Osteoblast (primary cell): ENCODE measurements around the gene L3MBTL1. TPM values are rescaled to one million over a fixed set of nuclear protein-coding genes. Genes with fewer than 3 reads are reported as not detected.

Experiments
- DNase-seq: peaks from one replicate; pipeline ENCODE4 v3.0.0; 2011; ENCODE audit warnings: low spot score, mixed read lengths; ENCODE audit not compliant: insufficient read length; ENCODE audit errors: missing footprints
- H2AFZ ChIP-seq: 2 replicates; pipeline ENCODE4 v1.6.0; 2011; ENCODE audit warnings: mild to moderate bottlenecking, low read length
- H3K27ac ChIP-seq: 2 replicates; pipeline ENCODE4 v1.5.1; 2011; ENCODE audit warnings: mild to moderate bottlenecking, low read depth, low read length, moderate library complexity
- H3K27me3 ChIP-seq: 2 replicates; pipeline ENCODE4 v1.6.0; 2012; ENCODE audit warnings: mild to moderate bottlenecking, control low read depth, inconsistent platforms, low read length, moderate library complexity; ENCODE audit not compliant: insufficient read depth
- H3K36me3 ChIP-seq: 2 replicates; pipeline ENCODE4 v1.5.1; 2011; ENCODE audit warnings: mild to moderate bottlenecking, low read length, control low read depth, moderate library complexity; ENCODE audit not compliant: insufficient read depth
- H3K4me1 ChIP-seq: 2 replicates; pipeline ENCODE4 v1.5.1; 2011; ENCODE audit warnings: mild to moderate bottlenecking, low read length, control low read depth, moderate library complexity; ENCODE audit not compliant: insufficient read depth
- H3K4me2 ChIP-seq: 2 replicates; pipeline ENCODE4 v1.6.0; 2011; ENCODE audit warnings: mild to moderate bottlenecking, low read length; ENCODE audit not compliant: insufficient read depth
- H3K4me3 ChIP-seq: fragments of 200-600 bp; sonication (generic); 3 replicates; pipeline ENCODE4 v1.5.1; 2012; ENCODE audit warnings: mild to moderate bottlenecking, low read length, inconsistent platforms; ENCODE audit not compliant: insufficient read depth
- H3K79me2 ChIP-seq: 2 replicates; pipeline ENCODE4 v1.6.0; 2012; ENCODE audit warnings: mild to moderate bottlenecking, low read length, control low read depth, inconsistent platforms; ENCODE audit not compliant: insufficient read depth
- H3K9me3 ChIP-seq: 2 replicates; pipeline ENCODE4 v1.5.1; 2011; ENCODE audit warnings: low read depth, low read length, control low read depth
- H4K20me1 ChIP-seq: 2 replicates; pipeline ENCODE4 v1.6.0; 2012; ENCODE audit warnings: mild to moderate bottlenecking, low read length, control low read depth; ENCODE audit not compliant: insufficient read depth
- total RNA-seq: library from RNA; depleted of rRNA; stranded (reverse); fragments of >200 nt; gene quantifications from 2 replicates; pipeline ENCODE4 v1.2.3, GENCODE V29; 2012
- TF ChIP-seq, protein P1 (sequence below): IDR thresholded peaks from 2 replicates; pipeline ENCODE4 v1.5.1; 2011; ENCODE audit warnings: mild to moderate bottlenecking, low read depth, low read length, moderate library complexity; ENCODE audit errors: extremely low read depth

The L3MBTL1 gene
- total RNA-seq, 1 donor, result 9.8 TPM

DNA sequence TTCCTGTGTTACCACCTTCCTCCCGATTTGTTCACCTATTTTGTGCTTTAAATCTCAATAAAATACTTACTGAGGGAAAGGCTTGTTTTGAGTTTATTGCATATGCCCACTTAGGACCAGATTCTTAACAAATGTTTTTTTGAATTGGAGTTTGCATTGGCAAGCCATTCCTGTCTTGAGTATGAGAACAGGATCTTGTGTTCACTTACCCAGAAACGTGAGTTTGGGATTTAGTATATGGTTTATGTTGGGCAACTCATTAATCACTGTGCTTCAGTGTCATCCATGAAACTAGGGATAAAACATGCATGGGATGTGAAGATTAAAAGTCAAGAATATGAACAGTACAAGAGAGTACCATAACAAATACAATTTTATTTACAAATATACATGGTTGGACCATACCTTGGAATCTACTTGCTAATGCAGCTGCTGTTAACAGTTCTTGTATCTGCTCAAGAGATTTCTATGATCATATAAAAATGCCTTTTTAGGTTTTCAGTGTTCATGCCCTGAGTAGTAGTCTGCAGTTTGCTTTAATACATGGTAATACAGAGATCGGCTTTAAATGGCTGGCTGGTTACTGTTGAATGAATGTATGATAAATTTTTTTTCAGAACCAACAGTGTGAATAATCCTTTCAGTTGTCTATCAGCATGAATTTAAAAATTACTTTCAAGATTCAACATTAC lies 43.8 kb upstream of the L3MBTL1 start:
- H3K4me1 ChIP-seq, result peaks cover 8% of the 10 kb centered on the region
- no peaks in the 10 kb centered on the region for H3K9me3 ChIP-seq
- no peak for DNase-seq
- H3K36me3 ChIP-seq, result peaks cover 83% of the 10 kb centered on the region
- H3K27me3 ChIP-seq, result no peaks in the 10 kb centered on the region
- no peak overlapping the region for H2AFZ ChIP-seq
- peaks cover 51% of the 10 kb centered on the region for H3K79me2 ChIP-seq
- TF ChIP-seq, protein P1, sequence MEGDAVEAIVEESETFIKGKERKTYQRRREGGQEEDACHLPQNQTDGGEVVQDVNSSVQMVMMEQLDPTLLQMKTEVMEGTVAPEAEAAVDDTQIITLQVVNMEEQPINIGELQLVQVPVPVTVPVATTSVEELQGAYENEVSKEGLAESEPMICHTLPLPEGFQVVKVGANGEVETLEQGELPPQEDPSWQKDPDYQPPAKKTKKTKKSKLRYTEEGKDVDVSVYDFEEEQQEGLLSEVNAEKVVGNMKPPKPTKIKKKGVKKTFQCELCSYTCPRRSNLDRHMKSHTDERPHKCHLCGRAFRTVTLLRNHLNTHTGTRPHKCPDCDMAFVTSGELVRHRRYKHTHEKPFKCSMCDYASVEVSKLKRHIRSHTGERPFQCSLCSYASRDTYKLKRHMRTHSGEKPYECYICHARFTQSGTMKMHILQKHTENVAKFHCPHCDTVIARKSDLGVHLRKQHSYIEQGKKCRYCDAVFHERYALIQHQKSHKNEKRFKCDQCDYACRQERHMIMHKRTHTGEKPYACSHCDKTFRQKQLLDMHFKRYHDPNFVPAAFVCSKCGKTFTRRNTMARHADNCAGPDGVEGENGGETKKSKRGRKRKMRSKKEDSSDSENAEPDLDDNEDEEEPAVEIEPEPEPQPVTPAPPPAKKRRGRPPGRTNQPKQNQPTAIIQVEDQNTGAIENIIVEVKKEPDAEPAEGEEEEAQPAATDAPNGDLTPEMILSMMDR, result no peak
- no peak overlapping the region for H3K4me3 ChIP-seq
- H3K4me2 ChIP-seq, result no peak overlapping the region
- H4K20me1 ChIP-seq, result peaks cover 62% of the 10 kb centered on the region
- H3K27ac ChIP-seq, result no peak overlapping the region

DNA sequence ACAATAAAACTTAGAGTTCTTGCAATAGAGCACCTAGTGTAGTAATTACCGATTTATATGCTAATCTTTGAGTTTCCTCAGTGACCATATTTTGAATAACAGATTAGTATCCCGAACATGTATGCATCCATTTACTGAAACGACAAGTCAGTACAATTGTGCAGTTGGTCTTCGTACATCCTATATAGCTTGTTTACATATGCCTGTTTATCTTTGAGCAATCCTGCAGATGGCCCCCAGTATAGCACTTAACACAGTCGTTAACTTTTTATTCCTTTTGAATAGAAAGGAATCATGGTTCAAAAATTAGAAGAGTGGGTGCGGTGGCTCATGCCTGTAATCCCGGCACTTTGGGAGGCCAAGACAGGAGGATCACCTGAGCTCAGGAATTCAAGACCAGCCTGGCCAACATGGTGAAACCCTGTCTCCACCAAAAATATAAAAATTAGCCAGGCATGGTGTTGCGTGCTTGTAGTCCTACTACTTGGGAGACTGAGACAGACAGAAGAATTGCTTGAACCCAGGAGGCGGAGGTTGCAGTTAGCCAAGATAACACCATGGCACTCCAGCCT lies 43.2 kb upstream of the L3MBTL1 start:
- no peaks in the 10 kb centered on the region for H3K27me3 ChIP-seq
- peaks cover 84% of the 10 kb centered on the region for H3K36me3 ChIP-seq
- H3K9me3 ChIP-seq, result no peaks in the 10 kb centered on the region
- H3K79me2 ChIP-seq, result peaks cover 45% of the 10 kb centered on the region
- peaks cover 61% of the 10 kb centered on the region for H4K20me1 ChIP-seq
- DNase-seq, result no peak
- no peak overlapping the region for H3K27ac ChIP-seq
- TF ChIP-seq, protein P1, result no peak
- H3K4me1 ChIP-seq, result peaks cover 4% of the 10 kb centered on the region
- H3K4me2 ChIP-seq, result no peak overlapping the region
- H3K4me3 ChIP-seq, result no peak overlapping the region
- H2AFZ ChIP-seq, result no peak overlapping the region

DNA sequence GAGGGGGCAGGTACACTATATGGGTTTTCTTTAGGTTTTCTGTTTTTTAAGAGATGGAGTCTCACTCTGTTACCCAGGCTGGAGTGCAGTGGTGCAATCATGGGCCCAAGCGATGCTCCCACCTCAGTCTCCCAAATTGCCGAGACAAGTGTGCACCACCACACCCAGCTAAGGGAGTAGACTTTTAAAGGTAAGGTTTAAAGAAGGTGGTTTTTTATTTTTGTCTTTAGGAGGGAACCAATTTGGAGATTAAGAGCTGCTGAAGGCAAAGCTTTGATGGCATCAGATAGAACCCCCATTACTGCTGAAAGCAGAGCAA lies 41.9 kb upstream of the L3MBTL1 start:
- peaks cover 56% of the 10 kb centered on the region for H4K20me1 ChIP-seq

DNA sequence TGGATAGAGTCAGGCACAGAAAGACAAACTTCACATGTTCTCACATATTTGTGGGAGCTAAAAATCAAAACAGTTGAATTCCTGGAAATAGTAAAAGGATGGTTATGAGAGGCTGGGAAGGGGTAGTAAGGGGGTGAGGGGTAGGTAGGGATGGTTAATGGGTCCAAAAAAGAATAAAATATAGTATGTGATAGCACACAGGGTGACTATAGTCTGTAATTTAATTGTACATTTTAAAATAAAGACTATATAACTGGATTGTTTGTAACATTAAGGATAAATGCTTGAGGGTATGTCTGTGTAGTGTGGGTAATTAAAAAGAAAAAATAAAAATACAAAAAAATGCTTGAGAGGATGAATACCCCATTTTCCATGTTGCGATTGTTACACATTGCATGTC lies 39.9 kb upstream of the L3MBTL1 start:
- TF ChIP-seq, protein P1, result no peak
- H3K36me3 ChIP-seq, result peaks cover 54% of the 10 kb centered on the region
- peaks cover 38% of the 10 kb centered on the region for H4K20me1 ChIP-seq
- no peak for DNase-seq
- no peaks in the 10 kb centered on the region for H3K4me1 ChIP-seq
- no peak overlapping the region for H3K4me2 ChIP-seq
- no peak overlapping the region for H3K4me3 ChIP-seq
- H3K27ac ChIP-seq, result no peak overlapping the region
- H3K9me3 ChIP-seq, result no peaks in the 10 kb centered on the region
- peaks cover 15% of the 10 kb centered on the region for H3K79me2 ChIP-seq
- H2AFZ ChIP-seq, result no peak overlapping the region
- no peaks in the 10 kb centered on the region for H3K27me3 ChIP-seq

More for the DNA sequence above, 41.9 kb upstream of the L3MBTL1 start:
- no peak overlapping the region for H2AFZ ChIP-seq
- H3K27me3 ChIP-seq, result no peaks in the 10 kb centered on the region
- H3K4me2 ChIP-seq, result no peak overlapping the region
- peaks cover 73% of the 10 kb centered on the region for H3K36me3 ChIP-seq
- TF ChIP-seq, protein P1, result no peak
- H3K79me2 ChIP-seq, result peaks cover 32% of the 10 kb centered on the region
- no peak overlapping the region for H3K4me3 ChIP-seq
- DNase-seq, result no peak
- H3K4me1 ChIP-seq, result no peaks in the 10 kb centered on the region
- H3K27ac ChIP-seq, result no peak overlapping the region
- H3K9me3 ChIP-seq, result no peaks in the 10 kb centered on the region
